ENCODE results near the gene PDCD6IP. TPM values are rescaled to one million over a fixed set of nuclear protein-coding genes. Genes with fewer than 3 reads are reported as not detected.

PDCD6IP gene
- total and polyA plus RNA-seq, 3 donors from 2014 or later: 160 to 378 (median 305) TPM

GRCh38 chr3:33874815-33875214 is 76.4 kb downstream of the PDCD6IP start:
- WGBS, 2 donors: 91 to 100% methylated on average over 1 of the region's 1 CpG

GRCh38 chr3:33875680-33876079 is 77.2 kb downstream of the PDCD6IP start:
- H3K4me3 ChIP-seq: no peak overlapping the region
- H3K9me3 ChIP-seq: no peaks in the 10 kb centered on the region
- DNase-seq: no peak
- H3K27me3 ChIP-seq: no peaks in the 10 kb centered on the region
- TF ChIP-seq POLR2A (IDR thresholded peaks at IDR 0.05) (no peak), CTCF (IDR thresholded peaks at IDR 0.05) (no peak)
- no peaks in the 10 kb centered on the region for H3K4me1 ChIP-seq
- no peaks in the 10 kb centered on the region for H3K36me3 ChIP-seq (ENCODE audit: low read depth, missing control alignments)
- no peak overlapping the region for H3K27ac ChIP-seq
- intact Hi-C loops (cut with DNase I; ENCODE audit: low total_unique reads): no loop called here

More at GRCh38 chr3:33874815-33875214, 76.4 kb downstream of the PDCD6IP start:
- TF ChIP-seq CTCF (IDR thresholded peaks at IDR 0.05) (no peak), POLR2A (IDR thresholded peaks at IDR 0.05) (no peak)
- H3K36me3 ChIP-seq (ENCODE audit: low read depth, missing control alignments): no peaks in the 10 kb centered on the region
- no peak overlapping the region for H3K27ac ChIP-seq
- no peak overlapping the region for H3K4me3 ChIP-seq
- H3K9me3 ChIP-seq: no peaks in the 10 kb centered on the region
- intact Hi-C loops (cut with DNase I; ENCODE audit: low total_unique reads): no loop called here
- no peak for DNase-seq
- H3K4me1 ChIP-seq: no peaks in the 10 kb centered on the region
- no peaks in the 10 kb centered on the region for H3K27me3 ChIP-seq

GRCh38 chr3:33877187-33877586 is 78.8 kb downstream of the PDCD6IP start:
- WGBS, 2 donors: 83 to 88% methylated on average over 3 of the region's 3 CpGs
- intact Hi-C loops (cut with DNase I; ENCODE audit: low total_unique reads): no loop called here
- TF ChIP-seq CTCF (IDR thresholded peaks at IDR 0.05) (no peak), POLR2A (IDR thresholded peaks at IDR 0.05) (no peak)

GRCh38 chr3:33879540-33879939 is 81.1 kb downstream of the PDCD6IP start:
- Histone ChIP-seq H3K36me3 (ENCODE audit: low read depth, missing control alignments) (no peaks in the 10 kb centered on the region), H3K4me3 (no peak overlapping the region), H3K4me1 (no peaks in the 10 kb centered on the region), H3K9me3 (no peaks in the 10 kb centered on the region), H3K27me3 (no peaks in the 10 kb centered on the region), H3K27ac (no peak overlapping the region)
- intact Hi-C loops (cut with DNase I; ENCODE audit: low total_unique reads): no loop called here
- no peak for TF ChIP-seq POLR2A (IDR thresholded peaks at IDR 0.05)
- no peak for TF ChIP-seq CTCF (IDR thresholded peaks at IDR 0.05)
- 72 to 91% methylated on average over 2 of the region's 2 CpGs for WGBS, 2 donors
- DNase-seq: no peak

More at GRCh38 chr3:33877187-33877586, 78.8 kb downstream of the PDCD6IP start:
- H3K27me3 ChIP-seq: no peaks in the 10 kb centered on the region
- no peaks in the 10 kb centered on the region for H3K4me1 ChIP-seq
- no peak for DNase-seq
- H3K36me3 ChIP-seq (ENCODE audit: low read depth, missing control alignments): no peaks in the 10 kb centered on the region
- no peak overlapping the region for H3K4me3 ChIP-seq
- H3K27ac ChIP-seq: no peak overlapping the region
- no peaks in the 10 kb centered on the region for H3K9me3 ChIP-seq

Data from testis (tissue), 3 donors.